Measurements from ENCODE around the gene MCL1.
A peak's percentile ranks its signal among the peaks of the same experiment; 100 is the strongest.
"Not testable (repeated sequence)": the region's sequence is repeated elsewhere in the genome, so short reads cannot be mapped to it uniquely, and the experiment has no call there.

MCL1 gene

DNA sequence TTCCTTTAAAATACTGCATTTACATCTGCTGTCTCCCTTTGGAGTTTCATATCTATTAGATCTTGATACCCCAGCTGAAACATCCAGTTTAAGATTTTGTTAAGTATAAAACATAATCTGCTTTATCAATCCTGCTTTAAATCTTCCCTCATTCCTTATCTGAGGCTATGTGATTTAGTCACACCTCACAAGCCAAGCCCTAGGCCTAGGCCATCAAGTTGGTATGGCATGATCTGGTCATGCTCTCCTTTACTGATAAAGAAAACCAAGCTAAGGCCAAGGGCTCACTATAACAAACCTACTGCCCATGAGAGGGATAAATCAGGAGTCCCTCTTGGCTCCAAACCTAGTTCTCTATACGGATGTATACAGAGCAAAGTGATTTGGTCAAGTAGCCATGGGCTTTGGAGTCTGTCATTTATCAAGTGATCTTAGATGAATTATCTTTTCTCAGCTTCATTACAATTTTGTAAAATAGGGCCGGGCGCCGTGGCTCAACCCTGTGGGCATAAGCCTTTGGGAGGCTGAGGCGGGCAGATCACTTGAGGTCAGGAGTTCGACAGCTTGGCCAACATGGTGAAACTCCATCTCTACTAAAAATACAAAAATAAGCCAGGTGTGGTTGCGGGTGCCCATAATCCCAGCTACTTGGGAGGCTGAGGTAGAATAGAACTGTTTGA lies 27.2 kb upstream of the MCL1 start:
- no peaks in the 10 kb centered on the region for H3K9me3 ChIP-seq (replicated peaks in 1 of 2; ENCODE audit: control insufficient read depth in 2 of 2, insufficient read depth in 1 of 2, low read depth in 1 of 2, low read length in 2 of 2)
- H3K23ac ChIP-seq (ENCODE audit: low read depth, low read length, poor library complexity): no peak overlapping the region
- no peak overlapping the region for H3K18ac ChIP-seq (ENCODE audit: low read length)
- no peak overlapping the region for H2BK12ac ChIP-seq (ENCODE audit: low read length)
- no peak overlapping the region for H2BK5ac ChIP-seq (ENCODE audit: low read length)
- H4K8ac ChIP-seq (ENCODE audit: low read depth, low read length): no peak overlapping the region
- H3K4ac ChIP-seq (ENCODE audit: low read length): no peak overlapping the region
- no peak overlapping the region for H3K4me3 ChIP-seq (ENCODE audit: low read length in 2 of 2)
- no peak for DNase-seq (ENCODE audit: low spot score)
- H3K4me1 ChIP-seq (ENCODE audit: control insufficient read depth in 2 of 2, insufficient read depth in 1 of 2, low read depth in 1 of 2, low read length in 2 of 2): peaks cover 9 to 25% of the 10 kb centered on the region in 2 donors
- H2AK5ac ChIP-seq (ENCODE audit: low read depth, low read length): no peak overlapping the region
- H4K91ac ChIP-seq (ENCODE audit: low read depth, low read length, poor library complexity): no peak overlapping the region
- no CpG with 5 or more reads among the region's 7 CpGs for WGBS, 2 donors (ENCODE audit: extremely low coverage in 2 of 2, insufficient read length in 2 of 2, insufficient replicate concordance in 1 of 2)
- H3K14ac ChIP-seq (ENCODE audit: low read length): no peak overlapping the region
- no peak overlapping the region for H3K4me2 ChIP-seq (ENCODE audit: insufficient read depth, low read length, poor library complexity, severe bottlenecking)
- no peak overlapping the region for H2BK120ac ChIP-seq (ENCODE audit: low read depth, low read length)
- H3K27ac ChIP-seq (replicated peaks; ENCODE audit: low read length): no peak overlapping the region
- H3K9ac ChIP-seq (ENCODE audit: low read depth, low read length, poor library complexity): no peak overlapping the region
- no peaks in the 10 kb centered on the region for H3K79me1 ChIP-seq (ENCODE audit: low read depth, low read length)
- no peak overlapping the region for H2AFZ ChIP-seq (ENCODE audit: low read length)
- H2BK15ac ChIP-seq (ENCODE audit: low read length): no peak overlapping the region
- H3K36me3 ChIP-seq (replicated peaks in 1 of 2; ENCODE audit: control insufficient read depth in 2 of 2, insufficient read depth in 2 of 2, low read length in 2 of 2): peaks cover 0 to 3% of the 10 kb centered on the region in 2 donors
- H3K27me3 ChIP-seq (ENCODE audit: control insufficient read depth in 3 of 3, insufficient read depth in 3 of 3, low read depth in 1 of 3, low read length in 3 of 3): no peaks in the 10 kb centered on the region

DNA sequence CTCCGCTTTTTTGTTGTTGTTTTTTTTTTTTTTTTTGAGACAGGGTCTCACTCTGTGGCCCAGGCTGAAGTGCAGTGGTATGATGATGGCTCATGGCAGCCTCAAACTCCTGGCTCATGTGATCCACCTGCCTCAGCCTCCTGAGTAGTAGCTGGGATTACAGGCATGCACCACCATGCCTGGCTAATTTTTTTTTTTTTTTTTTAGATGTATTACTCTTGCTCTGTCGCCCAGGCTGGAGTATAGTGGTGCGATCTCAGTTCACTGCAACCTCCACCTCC lies 26.0 kb upstream of the MCL1 start:
- H3K18ac ChIP-seq (ENCODE audit: low read length); H3K9ac ChIP-seq (ENCODE audit: low read depth, low read length, poor library complexity); H3K36me3 ChIP-seq (replicated peaks in 1 of 2; ENCODE audit: control insufficient read depth in 2 of 2, insufficient read depth in 2 of 2, low read length in 2 of 2); H3K9me3 ChIP-seq (replicated peaks in 1 of 2; ENCODE audit: control insufficient read depth in 2 of 2, insufficient read depth in 1 of 2, low read depth in 1 of 2, low read length in 2 of 2); H3K27ac ChIP-seq (replicated peaks; ENCODE audit: low read length); H3K23ac ChIP-seq (ENCODE audit: low read depth, low read length, poor library complexity); H4K91ac ChIP-seq (ENCODE audit: low read depth, low read length, poor library complexity); H3K14ac ChIP-seq (ENCODE audit: low read length); H4K8ac ChIP-seq (ENCODE audit: low read depth, low read length); DNase-seq (ENCODE audit: low spot score); H3K4me2 ChIP-seq (ENCODE audit: insufficient read depth, low read length, poor library complexity, severe bottlenecking); H2AK5ac ChIP-seq (ENCODE audit: low read depth, low read length); H2BK12ac ChIP-seq (ENCODE audit: low read length); H3K4me3 ChIP-seq (ENCODE audit: low read length in 2 of 2); H2BK15ac ChIP-seq (ENCODE audit: low read length); H3K79me1 ChIP-seq (ENCODE audit: low read depth, low read length); H2BK120ac ChIP-seq (ENCODE audit: low read depth, low read length); H2AFZ ChIP-seq (ENCODE audit: low read length); H3K4ac ChIP-seq (ENCODE audit: low read length); H2BK5ac ChIP-seq (ENCODE audit: low read length); H3K27me3 ChIP-seq (ENCODE audit: control insufficient read depth in 3 of 3, insufficient read depth in 3 of 3, low read depth in 1 of 3, low read length in 3 of 3): not testable (repeated sequence)
- peaks cover 7 to 19% of the 10 kb centered on the region in 2 donors for H3K4me1 ChIP-seq (ENCODE audit: control insufficient read depth in 2 of 2, insufficient read depth in 1 of 2, low read depth in 1 of 2, low read length in 2 of 2)
- WGBS, 2 donors (ENCODE audit: extremely low coverage in 2 of 2, insufficient read length in 2 of 2, insufficient replicate concordance in 1 of 2): no CpG with 5 or more reads among the region's 3 CpGs

DNA sequence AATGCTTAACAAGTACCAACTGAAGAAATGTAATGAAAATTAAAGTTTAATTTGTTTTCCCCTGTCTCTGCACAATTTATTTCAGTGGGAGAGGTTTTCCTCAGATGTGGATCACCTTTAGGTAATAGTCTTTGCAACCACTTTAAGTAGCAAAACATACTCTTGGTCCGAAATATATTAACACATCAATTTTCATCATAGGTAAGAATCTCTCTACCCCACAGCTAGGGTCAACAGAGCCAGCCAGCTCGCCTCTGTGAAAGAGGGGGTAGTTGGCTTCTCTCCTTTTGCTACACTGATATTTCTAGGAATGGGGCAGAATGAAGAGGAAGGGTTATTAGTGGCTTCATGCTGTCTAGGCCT lies 24.8 kb upstream of the MCL1 start:
- H2BK12ac ChIP-seq (ENCODE audit: low read length): no peak overlapping the region
- H2AK5ac ChIP-seq (ENCODE audit: low read depth, low read length): no peak overlapping the region
- H3K79me1 ChIP-seq (ENCODE audit: low read depth, low read length): no peaks in the 10 kb centered on the region
- H2BK120ac ChIP-seq (ENCODE audit: low read depth, low read length): no peak overlapping the region
- no peak overlapping the region for H3K23ac ChIP-seq (ENCODE audit: low read depth, low read length, poor library complexity)
- no peak overlapping the region for H3K4me2 ChIP-seq (ENCODE audit: insufficient read depth, low read length, poor library complexity, severe bottlenecking)
- DNase-seq (ENCODE audit: low spot score): no peak
- no peak overlapping the region for H3K4ac ChIP-seq (ENCODE audit: low read length)
- peaks cover 4 to 11% of the 10 kb centered on the region in 2 donors for H3K4me1 ChIP-seq (ENCODE audit: control insufficient read depth in 2 of 2, insufficient read depth in 1 of 2, low read depth in 1 of 2, low read length in 2 of 2)
- H3K4me3 ChIP-seq (ENCODE audit: low read length in 2 of 2): no peak overlapping the region
- H3K36me3 ChIP-seq (replicated peaks in 1 of 2; ENCODE audit: control insufficient read depth in 2 of 2, insufficient read depth in 2 of 2, low read length in 2 of 2): peaks cover 2 to 11% of the 10 kb centered on the region in 2 donors
- H3K27ac ChIP-seq (replicated peaks; ENCODE audit: low read length): peak overlapping the region; percentile 62
- no CpG with 5 or more reads among the region's 2 CpGs for WGBS, 2 donors (ENCODE audit: extremely low coverage in 2 of 2, insufficient read length in 2 of 2, insufficient replicate concordance in 1 of 2)
- no peak overlapping the region for H3K18ac ChIP-seq (ENCODE audit: low read length)
- H3K9me3 ChIP-seq (replicated peaks in 1 of 2; ENCODE audit: control insufficient read depth in 2 of 2, insufficient read depth in 1 of 2, low read depth in 1 of 2, low read length in 2 of 2): no peaks in the 10 kb centered on the region
- H2AFZ ChIP-seq (ENCODE audit: low read length): peak overlapping the region; percentile 15
- no peak overlapping the region for H3K14ac ChIP-seq (ENCODE audit: low read length)
- H2BK5ac ChIP-seq (ENCODE audit: low read length): no peak overlapping the region
- no peak overlapping the region for H2BK15ac ChIP-seq (ENCODE audit: low read length)
- no peaks in the 10 kb centered on the region for H3K27me3 ChIP-seq (ENCODE audit: control insufficient read depth in 3 of 3, insufficient read depth in 3 of 3, low read depth in 1 of 3, low read length in 3 of 3)
- no peak overlapping the region for H4K8ac ChIP-seq (ENCODE audit: low read depth, low read length)
- no peak overlapping the region for H3K9ac ChIP-seq (ENCODE audit: low read depth, low read length, poor library complexity)
- no peak overlapping the region for H4K91ac ChIP-seq (ENCODE audit: low read depth, low read length, poor library complexity)

DNA sequence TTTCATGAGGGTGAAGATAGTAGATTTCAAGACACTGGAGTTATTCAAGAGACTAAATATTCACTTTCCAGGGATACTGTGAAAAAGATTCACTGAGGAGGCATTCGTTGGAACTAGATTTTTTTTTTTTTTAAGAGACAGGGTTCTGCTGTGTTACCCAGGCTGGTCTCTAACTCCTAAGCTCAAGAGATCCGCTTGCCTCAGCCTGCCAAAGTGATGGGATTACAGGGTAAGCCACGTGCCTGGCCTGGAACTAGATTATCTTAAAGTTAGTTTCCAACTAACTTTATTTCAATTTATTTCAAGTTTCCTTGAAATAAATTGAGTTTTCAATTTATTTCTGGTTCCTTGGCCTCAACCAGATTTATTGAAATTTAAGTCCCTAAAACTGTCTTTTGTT lies 24.3 kb upstream of the MCL1 start:
- Histone ChIP-seq H3K79me1 (ENCODE audit: low read depth, low read length) (no peaks in the 10 kb centered on the region), H3K23ac (ENCODE audit: low read depth, low read length, poor library complexity) (no peak overlapping the region), H3K4me2 (ENCODE audit: insufficient read depth, low read length, poor library complexity, severe bottlenecking) (no peak overlapping the region), H2BK15ac (ENCODE audit: low read length) (no peak overlapping the region), H3K9ac (ENCODE audit: low read depth, low read length, poor library complexity) (no peak overlapping the region), H3K4me3 (ENCODE audit: low read length in 2 of 2) (no peak overlapping the region), H2BK5ac (ENCODE audit: low read length) (no peak overlapping the region), H4K8ac (ENCODE audit: low read depth, low read length) (no peak overlapping the region), H2BK120ac (ENCODE audit: low read depth, low read length) (no peak overlapping the region), H3K27ac (replicated peaks; ENCODE audit: low read length) (no peak overlapping the region), H2AK5ac (ENCODE audit: low read depth, low read length) (no peak overlapping the region), H3K4ac (ENCODE audit: low read length) (no peak overlapping the region), H2BK12ac (ENCODE audit: low read length) (no peak overlapping the region), H3K27me3 (ENCODE audit: control insufficient read depth in 3 of 3, insufficient read depth in 3 of 3, low read depth in 1 of 3, low read length in 3 of 3) (no peaks in the 10 kb centered on the region), H3K18ac (ENCODE audit: low read length) (no peak overlapping the region), H4K91ac (ENCODE audit: low read depth, low read length, poor library complexity) (no peak overlapping the region), H3K36me3 (replicated peaks in 1 of 2; ENCODE audit: control insufficient read depth in 2 of 2, insufficient read depth in 2 of 2, low read length in 2 of 2) (peaks cover 2 to 11% of the 10 kb centered on the region in 2 donors), H3K9me3 (replicated peaks in 1 of 2; ENCODE audit: control insufficient read depth in 2 of 2, insufficient read depth in 1 of 2, low read depth in 1 of 2, low read length in 2 of 2) (no peaks in the 10 kb centered on the region), H2AFZ (ENCODE audit: low read length) (no peak overlapping the region), H3K14ac (ENCODE audit: low read length) (no peak overlapping the region), H3K4me1 (ENCODE audit: control insufficient read depth in 2 of 2, insufficient read depth in 1 of 2, low read depth in 1 of 2, low read length in 2 of 2) (peaks cover 4 to 8% of the 10 kb centered on the region in 2 donors)
- WGBS, 2 donors (ENCODE audit: extremely low coverage in 2 of 2, insufficient read length in 2 of 2, insufficient replicate concordance in 1 of 2): no CpG with 5 or more reads among the region's 3 CpGs
- DNase-seq (ENCODE audit: low spot score): no peak

All from neuronal stem cell (in vitro differentiated cells).